ENCODE data around the gene TUBB4B.
A peak's percentile ranks its signal among the peaks of the same experiment; 100 is the strongest.
"Not testable (repeated sequence)": the region's sequence is repeated elsewhere in the genome, so short reads cannot be mapped to it uniquely, and the experiment has no call there.

The TUBB4B gene

GRCh38 chr9:137250329-137251193, 9.5 kb downstream of the TUBB4B start:
- no peak for FAIRE-seq
- DNase-seq (ENCODE audit: insufficient read length, low spot score), result no peak

GRCh38 chr9:137251194-137251461, 10.0 kb downstream of the TUBB4B start, which contains the start of gene STPG3:
Gene STPG3, plus strand, starts transcription at chr9:137251286. Its CDS starts 1 bp downstream, at chr9:137251287.
- no peak for FAIRE-seq

GRCh38 chr9:137251490-137252268, 10.6 kb downstream of the TUBB4B start:
- DNase-seq (ENCODE audit: insufficient read length, low spot score) (no peak), FAIRE-seq (no peak)

More at GRCh38 chr9:137251194-137251461, 10.0 kb downstream of the TUBB4B start, which contains the start of gene STPG3:
- DNase-seq (ENCODE audit: insufficient read length, low spot score), result no peak

GRCh38 chr9:137252555-137253506, 11.7 kb downstream of the TUBB4B start:
- FAIRE-seq (no peak), DNase-seq (ENCODE audit: insufficient read length, low spot score) (no peak)

GRCh38 chr9:137253717-137254623, 12.9 kb downstream of the TUBB4B start:
- no peak for DNase-seq (ENCODE audit: insufficient read length, low spot score)

GRCh38 chr9:137254624-137255447, 13.7 kb downstream of the TUBB4B start, which contains the start of gene NELFB:
Gene NELFB, plus strand, starts transcription at chr9:137255327.
- FAIRE-seq, result peak; percentile 79
- DNase-seq (ENCODE audit: insufficient read length, low spot score), result peak; percentile 93

More at GRCh38 chr9:137253717-137254623, 12.9 kb downstream of the TUBB4B start:
- no peak for FAIRE-seq

GRCh38 chr9:137255448-137256114, 14.5 kb downstream of the TUBB4B start:
- DNase-seq (ENCODE audit: insufficient read length, low spot score) (peak; percentile 52), FAIRE-seq (no peak)

GRCh38 chr9:137256362-137256761, 15.3 kb downstream of the TUBB4B start:
- no peak for DNase-seq (ENCODE audit: insufficient read length, low spot score)
- FAIRE-seq, result no peak

GRCh38 chr9:137256856-137257255, 15.8 kb downstream of the TUBB4B start:
- no peak for DNase-seq (ENCODE audit: insufficient read length, low spot score)
- FAIRE-seq, result no peak

GRCh38 chr9:137262173-137262908, 21.3 kb downstream of the TUBB4B start:
- not testable (repeated sequence) for DNase-seq (ENCODE audit: insufficient read length, low spot score); FAIRE-seq

GRCh38 chr9:137262909-137263285, 21.8 kb downstream of the TUBB4B start:
- FAIRE-seq, result no peak
- no peak for DNase-seq (ENCODE audit: insufficient read length, low spot score)

- no peak for FAIRE-seq
Observed at GRCh38 chr9:137263506-137263905, 22.4 kb downstream of the TUBB4B start.

GRCh38 chr9:137264067-137264466, 23.0 kb downstream of the TUBB4B start:
- DNase-seq (ENCODE audit: insufficient read length, low spot score) (no peak), FAIRE-seq (no peak)

More at GRCh38 chr9:137263506-137263905, 22.4 kb downstream of the TUBB4B start:
- DNase-seq (ENCODE audit: insufficient read length, low spot score), result no peak

GRCh38 chr9:137265496-137266161, 24.5 kb downstream of the TUBB4B start:
- no peak for FAIRE-seq

GRCh38 chr9:137266162-137266527, 25.1 kb downstream of the TUBB4B start:
- DNase-seq (ENCODE audit: insufficient read length, low spot score) (no peak), FAIRE-seq (no peak)

More at GRCh38 chr9:137265496-137266161, 24.5 kb downstream of the TUBB4B start:
- DNase-seq (ENCODE audit: insufficient read length, low spot score), result no peak

GRCh38 chr9:137266585-137267453, 25.7 kb downstream of the TUBB4B start:
- FAIRE-seq (no peak), DNase-seq (ENCODE audit: insufficient read length, low spot score) (no peak)
